DMS153 treated with DMSO at 0.1 percent for 48 hours (cell line): ENCODE data around the gene ZPBP2.
"Not testable (repeated sequence)": the region's sequence is repeated elsewhere in the genome, so short reads cannot be mapped to it uniquely, and the experiment has no call there.

Source experiments
- DNase-seq: peaks from one replicate; lab custom pipeline; 2025; ENCODE audit not compliant: unreplicated experiment; lab: John Stamatoyannopoulos, UW

Gene ZPBP2, protein sequence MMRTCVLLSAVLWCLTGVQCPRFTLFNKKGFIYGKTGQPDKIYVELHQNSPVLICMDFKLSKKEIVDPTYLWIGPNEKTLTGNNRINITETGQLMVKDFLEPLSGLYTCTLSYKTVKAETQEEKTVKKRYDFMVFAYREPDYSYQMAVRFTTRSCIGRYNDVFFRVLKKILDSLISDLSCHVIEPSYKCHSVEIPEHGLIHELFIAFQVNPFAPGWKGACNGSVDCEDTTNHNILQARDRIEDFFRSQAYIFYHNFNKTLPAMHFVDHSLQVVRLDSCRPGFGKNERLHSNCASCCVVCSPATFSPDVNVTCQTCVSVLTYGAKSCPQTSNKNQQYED

DNA sequence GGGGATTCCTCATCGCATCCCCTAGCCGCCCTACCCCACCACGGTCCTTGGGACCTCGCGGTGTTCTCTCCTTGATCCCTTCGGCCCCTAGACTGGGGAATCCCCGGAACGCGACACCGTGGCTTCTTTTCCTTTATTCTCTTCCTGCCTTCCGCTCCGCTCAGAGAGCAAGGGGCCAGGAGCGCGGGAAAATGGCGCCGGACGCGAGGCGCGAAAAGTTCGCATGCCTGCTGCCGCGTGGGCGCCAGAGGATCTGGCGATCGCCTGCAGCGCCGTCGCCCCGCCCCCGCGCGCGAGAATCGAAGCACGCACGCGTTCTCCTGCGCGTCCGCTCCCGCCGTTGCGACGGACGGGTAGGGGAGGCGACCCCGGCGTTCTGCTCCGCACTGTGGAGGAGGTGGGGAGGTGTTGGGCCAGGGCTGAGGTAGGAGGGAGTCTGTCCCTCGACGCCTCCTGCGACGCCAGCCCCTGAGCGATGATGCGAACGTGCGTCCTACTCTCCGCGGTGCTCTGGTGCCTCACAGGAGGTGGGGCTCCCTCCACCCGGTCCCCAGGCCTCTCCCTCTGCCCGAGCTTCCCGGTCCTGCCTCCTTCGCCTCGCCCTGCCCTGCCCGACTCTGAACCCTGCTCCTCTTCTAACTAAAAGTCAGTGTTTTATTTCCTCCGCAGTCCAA is at the start of gene ZPBP2:
Gene ZPBP2, plus strand, starts transcription at position 323 of the 674 bp plus-strand sequence. Its CDS starts 153 bp downstream, at position 476.
- no peak for DNase-seq

DNA sequence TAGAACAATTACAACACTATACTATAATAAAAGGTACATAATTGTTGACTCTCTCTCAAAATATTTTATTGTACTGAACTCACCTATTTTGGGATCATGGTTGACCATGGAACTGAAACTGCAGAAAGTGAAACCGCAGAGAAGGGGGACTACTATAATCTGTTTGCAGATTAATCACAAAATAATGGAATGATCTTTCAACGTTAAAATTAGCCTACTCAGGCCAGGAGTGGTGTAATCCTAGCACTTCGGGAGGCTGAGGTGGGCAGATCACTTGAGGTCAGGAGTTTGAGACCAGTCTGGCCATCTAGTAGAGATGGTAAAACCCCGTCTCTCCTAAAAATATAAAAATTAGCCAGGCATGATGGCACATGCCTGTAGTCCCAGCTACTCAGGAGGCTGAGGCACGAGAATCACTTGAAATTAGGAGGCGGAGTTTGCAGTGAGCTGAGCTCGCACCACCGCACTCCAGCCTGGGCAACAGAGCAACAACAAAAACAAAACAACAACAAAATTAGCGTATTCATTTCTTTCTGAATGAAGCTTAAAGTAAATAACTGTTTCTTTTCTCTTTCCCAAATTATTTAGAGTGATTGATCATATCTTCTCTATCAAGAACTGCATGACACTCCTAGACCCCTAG is 49.5 kb upstream of the ZPBP2 start:
- DNase-seq, result no peak

DNA sequence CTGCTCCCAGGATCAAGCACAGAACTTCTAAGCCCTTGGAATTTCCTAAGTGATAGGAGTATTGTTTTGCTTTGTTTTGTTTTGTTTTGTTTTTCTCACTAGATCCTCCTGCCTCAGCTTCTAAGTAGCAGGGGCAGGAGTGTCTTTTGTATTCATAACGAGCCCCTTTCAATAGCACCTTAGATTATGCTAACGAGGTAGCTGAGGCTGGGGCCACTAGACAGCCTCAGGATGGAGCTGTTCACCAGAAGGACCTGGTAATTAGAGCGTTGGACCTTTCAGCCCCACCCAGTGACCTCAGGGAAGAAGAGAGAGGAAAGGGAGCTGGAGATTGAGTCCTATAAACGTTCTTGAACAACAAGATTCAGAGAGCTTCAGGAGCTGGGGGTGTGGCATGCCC is 47.5 kb upstream of the ZPBP2 start:
- DNase-seq, result no peak

DNA sequence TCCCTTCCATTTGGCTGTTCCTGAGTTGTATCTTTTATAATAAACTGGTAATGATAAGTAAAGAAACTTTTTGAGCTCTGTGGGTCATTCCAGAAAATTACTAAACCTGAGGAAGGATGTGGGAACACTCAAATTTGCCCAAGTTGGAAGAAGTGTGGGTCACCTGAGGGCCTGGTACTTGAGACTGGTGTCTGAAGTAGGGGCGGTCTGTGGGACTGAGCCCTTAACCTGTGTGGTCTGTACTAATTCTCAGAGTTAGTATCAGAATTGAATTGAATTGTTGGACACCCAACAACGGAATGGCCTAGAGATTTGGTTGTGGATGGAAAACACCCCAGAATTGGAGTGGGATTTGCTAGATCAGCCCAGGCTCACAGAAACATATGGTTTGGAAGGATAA is 47.0 kb upstream of the ZPBP2 start:
- no peak for DNase-seq

DNA sequence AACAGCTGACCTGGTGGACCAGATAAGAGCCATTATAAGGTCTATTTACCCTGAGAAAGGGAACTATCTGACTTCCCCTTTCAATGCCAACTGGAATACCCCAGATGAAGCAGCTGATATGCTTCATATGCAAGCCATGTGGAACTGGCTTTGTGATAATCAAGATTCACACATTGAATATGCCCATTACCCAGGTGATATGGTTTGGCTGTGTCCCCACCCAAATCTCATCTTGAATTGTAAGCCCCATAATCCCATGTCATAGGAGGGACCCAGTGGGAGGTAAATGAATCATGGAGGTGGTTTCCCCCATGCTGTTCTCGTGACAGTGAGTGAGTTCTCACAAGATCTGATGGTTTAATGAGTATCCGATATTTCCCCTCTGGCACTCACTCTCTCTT is 46.0 kb upstream of the ZPBP2 start:
- no peak for DNase-seq

DNA sequence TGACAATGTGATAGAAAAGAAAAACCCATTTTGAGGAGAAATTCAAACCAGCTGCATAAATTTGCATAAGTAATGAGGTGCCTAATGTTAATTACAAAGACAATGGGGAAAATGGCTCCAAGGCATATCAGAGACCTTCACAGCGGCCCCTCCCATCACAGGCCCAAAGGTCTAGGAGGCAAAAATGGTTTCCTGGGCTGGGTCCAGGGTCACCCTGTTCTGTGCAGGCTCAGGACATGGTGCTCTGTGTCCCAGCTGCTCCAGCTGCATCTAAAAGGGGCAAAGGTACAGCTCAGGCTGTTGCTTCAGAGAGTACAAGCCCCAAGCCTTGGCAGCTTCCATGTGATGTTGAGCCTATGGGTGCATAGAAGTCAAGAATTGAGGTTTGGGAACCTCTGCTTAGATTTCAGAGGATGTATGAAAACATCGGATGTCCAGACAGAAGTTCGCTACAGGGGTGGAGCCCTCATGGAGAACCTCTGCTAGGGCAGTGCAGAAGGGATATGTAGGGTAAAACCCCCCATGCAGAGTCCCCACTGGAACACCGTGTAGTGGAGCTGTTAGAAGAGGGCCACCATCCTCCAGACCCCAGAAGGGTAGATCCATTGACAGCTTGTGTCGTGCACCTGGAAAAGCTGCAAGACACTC is 44.5 kb upstream of the ZPBP2 start:
- DNase-seq, result no peak

DNA sequence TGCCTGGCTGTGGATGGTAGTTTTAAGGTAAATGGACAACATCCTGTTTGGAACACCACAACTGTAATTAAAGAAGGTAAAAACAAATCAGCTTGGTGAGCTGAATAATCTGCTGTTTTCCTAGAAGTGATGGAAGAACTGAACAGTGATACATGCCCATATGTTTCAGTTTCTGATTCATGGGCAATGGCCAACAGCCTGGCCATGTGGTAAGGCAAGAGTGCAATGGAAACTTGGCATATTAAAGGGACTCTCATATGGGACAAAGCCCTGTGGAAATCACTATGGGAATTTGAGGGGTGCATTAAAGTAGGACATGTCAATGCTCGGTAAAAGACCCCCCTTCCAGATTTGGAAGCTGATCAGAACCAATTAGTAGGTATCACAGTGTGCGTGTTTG is 41.7 kb upstream of the ZPBP2 start:
- no peak for DNase-seq

DNA sequence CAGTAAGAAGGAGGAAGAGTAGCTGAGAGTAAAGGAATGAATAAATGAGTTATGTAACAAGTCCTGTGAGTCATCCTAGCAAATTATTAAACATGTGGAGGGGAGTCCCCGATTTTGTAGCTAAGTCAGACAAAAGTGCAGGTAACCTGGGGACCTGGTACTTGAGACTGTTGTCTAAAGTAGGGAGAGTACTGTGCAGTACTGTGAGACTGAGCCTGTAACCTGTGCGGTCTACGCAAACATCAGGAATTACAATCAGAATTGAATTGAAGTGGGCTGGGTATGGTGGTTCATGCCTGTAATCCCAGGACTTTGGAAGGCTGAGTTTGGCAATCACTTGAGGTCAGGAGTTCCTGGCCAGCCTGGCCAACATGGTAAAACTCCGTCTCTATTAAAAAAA is 39.6 kb upstream of the ZPBP2 start:
- DNase-seq, result no peak

DNA sequence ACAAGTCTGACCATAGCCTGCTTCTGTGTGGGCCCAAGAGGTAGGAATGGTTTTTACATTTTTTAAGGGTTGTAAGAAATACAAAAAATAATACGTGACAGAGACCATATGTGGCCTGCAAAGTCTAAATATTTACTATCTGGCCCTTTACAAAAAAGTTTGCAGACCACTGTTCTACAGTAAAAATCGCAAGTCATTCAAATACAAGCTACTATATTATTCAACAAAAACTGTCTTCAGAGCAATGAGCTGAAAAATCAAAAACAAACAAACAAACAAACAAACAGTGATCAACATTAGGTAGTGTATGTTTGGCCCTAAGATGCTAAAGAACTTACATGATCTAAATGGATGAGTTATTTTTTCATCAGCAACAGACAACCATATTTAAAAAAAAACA is 36.4 kb upstream of the ZPBP2 start:
- no peak for DNase-seq

DNA sequence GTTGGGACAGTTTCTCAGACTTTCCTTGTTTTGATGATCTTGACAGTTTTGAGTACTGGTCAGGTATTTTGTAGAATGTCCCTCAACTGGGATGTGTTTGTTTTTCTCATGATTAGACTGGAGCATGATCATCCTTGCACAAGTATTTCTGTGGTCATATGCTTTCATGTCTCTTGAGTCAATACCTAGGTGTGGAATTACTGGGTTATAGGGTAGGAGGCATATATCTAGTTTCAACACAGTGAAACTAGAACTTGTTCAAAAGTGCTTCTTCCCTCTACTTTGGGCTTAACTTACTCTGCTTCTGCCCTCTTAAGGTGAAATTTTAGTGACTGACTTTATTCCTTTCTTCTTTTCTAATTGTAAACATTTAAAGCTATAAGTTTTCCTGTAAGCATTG is 34.0 kb upstream of the ZPBP2 start:
- no peak for DNase-seq

DNA sequence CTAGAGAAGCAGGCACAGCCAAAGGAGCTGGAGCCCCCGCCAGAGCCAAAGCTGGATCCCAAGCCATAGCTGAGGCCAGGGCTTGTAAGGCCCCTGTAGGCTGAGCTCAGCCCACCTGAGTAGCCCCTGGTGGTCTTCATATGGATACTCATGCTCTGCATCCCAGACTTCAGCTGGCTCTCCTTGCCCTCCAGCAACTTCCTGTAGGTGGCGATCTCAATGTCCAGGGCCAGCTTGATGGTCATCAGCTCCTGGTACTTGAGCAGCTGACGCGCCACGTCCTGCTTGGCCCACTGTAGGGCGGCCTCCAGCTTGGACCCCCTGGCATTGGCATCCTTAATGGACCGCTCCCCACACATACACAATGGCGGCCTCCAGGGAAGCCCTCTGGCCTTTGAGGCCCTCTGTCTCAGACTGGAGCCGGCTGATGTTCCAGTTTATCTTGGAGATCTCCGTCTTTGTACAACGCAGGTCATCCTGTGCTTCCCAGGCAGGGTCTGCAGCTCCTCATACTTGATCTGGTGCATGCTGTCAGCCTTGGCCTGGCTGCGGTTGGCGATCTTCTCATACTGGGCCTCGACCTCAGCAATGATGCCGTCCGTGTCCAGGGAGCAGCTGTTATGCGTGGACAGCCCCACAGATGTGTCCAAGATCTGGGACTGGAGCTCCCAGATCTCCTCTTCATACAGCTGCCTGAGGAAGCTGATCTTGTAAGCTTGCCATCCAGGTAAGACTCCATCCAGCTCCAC is 32.8 kb upstream of the ZPBP2 start:
- DNase-seq, result no peak

DNA sequence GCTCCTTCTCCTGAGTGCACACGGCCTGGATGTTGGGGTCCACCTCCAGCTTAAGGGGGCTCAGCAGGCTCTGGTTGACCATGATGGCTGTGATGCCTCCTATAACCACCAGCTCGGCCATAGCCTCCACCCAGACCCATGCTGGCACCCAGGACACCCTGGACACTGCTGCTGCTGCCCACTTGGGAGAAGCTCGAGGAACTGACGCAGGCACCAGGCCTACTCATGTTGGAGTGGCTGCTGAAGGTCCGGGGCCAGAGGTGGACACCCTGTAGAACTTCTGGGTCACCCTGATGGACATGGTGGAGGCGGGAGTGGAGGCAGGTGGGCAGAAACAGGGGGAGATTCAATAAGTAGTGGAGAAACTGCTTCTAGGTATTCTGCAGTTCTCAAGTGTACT is 31.9 kb upstream of the ZPBP2 start:
- DNase-seq, result no peak

DNA sequence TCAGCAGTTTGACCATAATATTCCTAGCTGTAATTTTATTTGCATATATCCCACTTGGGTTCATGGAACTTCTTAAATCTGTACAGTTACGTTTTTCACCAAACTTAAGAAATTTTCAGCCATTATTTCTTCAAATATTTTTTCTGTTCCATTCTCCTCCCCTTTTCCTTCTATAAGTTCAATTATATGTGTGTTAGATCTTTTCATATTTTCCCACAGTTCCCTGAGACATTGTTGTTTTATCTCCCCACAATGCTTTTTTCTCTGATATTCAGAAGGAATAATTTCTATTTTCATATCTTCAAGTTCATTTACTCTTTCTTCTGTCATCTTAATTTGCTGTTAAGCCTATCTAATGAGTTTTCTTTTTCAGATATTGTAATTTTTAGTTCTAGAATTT is 29.9 kb upstream of the ZPBP2 start:
- no peak for DNase-seq

DNA sequence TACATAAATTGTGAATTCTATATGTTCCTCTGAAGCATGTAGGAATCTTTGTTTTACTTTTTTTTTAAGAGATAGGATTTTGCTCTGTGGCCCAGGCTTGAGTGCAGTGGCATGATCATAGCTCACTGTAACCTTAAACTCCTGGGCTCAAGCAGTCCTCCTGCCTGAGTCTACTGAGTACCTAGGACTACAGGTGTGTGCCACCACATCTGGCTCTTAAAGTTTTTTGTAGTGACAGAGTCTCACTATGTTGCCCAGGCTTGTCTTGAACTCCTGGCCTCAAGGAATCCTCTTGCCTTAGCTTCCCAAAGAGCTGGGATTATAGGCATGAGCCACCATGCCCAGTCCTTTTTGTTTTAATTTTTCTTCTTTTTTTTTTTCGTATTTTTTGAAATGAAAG is 29.2 kb upstream of the ZPBP2 start:
- DNase-seq, result no peak

DNA sequence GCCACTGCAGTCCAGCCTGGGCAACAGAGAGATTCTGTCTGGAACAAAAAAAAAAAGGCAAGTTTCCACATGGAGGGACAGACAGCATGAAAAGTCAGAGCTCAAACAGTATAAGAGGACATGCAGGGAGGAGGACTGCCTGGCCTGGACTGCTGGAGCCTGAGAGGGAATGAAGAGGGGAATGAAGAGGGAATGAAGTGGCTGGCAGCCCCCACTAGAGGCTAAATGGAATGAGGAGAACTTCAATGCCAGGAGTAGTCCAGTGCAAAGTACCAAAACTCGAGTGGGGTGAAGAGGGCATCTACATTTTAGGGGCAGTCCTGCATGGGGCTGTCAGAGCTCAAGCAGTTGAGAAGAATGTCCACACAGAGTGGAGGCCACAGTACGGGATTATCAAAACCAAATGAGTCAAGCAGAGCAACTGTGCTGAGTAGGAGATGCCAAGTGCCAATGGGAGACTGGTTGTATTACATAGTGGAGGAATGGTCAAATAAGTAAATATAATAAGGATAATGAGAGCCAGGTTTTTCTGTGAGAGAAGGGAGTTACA is 26.8 kb upstream of the ZPBP2 start:
- DNase-seq, result no peak

DNA sequence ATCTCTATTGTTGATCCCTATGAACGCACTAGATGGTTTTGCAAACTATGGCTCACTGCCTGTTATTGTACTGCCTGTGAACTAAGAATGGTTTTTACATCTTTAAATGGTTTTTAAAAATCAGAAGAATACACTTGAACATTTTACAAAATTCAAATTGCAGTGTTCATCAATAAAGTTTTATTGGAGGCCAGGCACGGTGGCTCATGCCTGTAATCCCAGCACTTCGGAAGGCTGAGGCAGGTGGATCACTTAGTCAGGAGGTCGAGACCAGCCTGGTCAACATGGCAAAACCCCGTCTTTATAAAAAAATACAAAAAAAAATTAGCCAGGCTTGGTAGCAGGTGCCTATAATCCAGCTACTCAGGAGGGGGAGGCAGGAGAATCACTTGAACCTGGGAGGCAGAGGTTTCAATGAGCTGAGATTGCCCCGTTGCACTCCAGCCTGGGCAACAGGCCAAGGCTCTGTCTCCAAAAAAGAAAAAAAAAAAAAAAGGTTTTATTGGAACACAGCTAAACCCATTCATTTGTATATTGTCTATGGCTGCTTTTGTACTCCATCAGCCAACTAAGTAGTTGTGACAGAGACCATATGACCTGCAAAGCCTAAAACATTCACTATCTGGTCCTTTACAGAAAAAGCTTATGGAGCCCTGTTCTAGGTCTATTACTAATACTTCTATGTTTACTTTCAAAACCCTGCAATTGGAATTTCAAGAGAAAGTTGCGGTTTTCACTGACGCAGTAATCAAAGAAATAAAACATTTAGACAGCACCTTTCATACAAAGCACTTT is 22.8 kb upstream of the ZPBP2 start:
- peak; percentile 29 for DNase-seq

DNA sequence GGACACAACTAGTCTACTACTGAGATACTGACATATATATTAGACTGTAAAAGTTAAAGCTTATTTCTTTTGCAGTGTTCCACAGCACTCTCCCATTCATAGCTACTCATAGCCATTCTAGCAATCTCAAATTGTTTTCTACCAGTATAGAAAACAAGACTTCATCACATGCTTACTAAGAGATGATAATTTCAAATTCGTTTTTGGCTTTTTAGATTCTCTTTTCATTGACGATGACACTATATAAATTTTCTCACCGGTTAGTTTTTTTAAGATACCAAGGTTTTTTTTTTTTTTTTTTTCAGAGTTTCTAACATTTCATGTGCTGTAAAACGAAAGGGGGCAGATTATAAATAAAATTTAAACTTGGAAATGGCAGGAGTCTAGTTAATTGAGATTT is 21.8 kb upstream of the ZPBP2 start:
- no peak for DNase-seq

DNA sequence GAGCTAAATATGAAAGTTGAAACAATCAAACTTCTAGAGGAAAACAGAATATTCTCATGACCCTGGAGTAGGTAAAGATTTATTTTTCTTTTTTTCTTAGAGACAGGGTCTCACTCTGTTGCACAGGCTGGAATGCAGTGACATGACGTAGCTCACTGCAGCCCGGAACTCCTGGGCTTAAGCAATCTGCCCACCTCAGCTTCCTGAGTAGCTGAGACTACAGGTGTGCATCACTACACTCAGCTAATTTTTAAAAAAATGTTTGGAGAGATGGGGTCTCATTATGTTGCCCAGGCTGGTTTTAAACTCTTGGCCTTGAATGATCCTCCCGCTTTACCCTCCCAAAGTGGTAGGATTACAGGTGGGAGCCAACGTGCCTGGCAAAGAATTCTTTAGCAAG is 19.4 kb upstream of the ZPBP2 start:
- no peak for DNase-seq

DNA sequence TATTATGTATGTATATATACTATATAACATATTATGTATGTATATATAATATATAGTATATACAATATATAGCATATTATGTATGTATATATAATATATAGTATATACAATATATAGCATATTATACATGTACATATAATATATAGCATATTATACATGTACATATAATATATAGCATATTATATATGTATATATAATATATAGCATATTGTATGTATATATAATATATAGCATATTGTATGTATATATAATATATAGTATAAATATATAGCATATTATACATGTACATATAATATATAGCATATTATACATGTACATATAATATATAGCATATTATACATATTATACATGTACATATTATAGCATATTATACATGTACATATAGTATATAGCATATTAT is 17.8 kb upstream of the ZPBP2 start:
- DNase-seq, result not testable (repeated sequence)

DNA sequence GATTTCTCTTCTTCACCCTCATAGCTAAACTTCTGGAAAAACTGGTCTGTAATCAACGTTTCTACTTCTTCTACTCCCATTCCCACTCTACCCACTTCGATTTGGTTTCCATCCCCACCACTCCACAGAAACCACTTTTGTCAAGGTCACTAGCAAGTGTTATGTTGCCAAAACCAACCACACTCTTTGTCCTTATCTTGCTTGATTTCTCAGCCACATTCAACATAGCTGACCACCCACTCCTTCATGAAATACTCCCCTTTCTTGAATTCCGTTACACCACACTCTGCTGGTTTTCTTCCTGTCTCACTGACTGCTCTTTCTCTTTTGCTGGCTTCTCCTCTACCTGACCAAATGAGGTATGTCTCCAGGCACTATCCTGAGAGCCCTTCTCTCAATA is 15.8 kb upstream of the ZPBP2 start:
- DNase-seq, result no peak
